ENCODE measurements around the gene BLTP3A.

- TF ChIP-seq MAX (IDR thresholded peaks at IDR 0.05; ENCODE audit: low read depth) (no peak), USF1 (IDR thresholded peaks at IDR 0.05; ENCODE audit: borderline replicate concordance, low read depth) (no peak), CTCF (IDR thresholded peaks at IDR 0.05) (no peak), POLR2AphosphoS5 (IDR thresholded peaks at IDR 0.05; ENCODE audit: low read depth, low read length) (no peak), SMC3 (IDR thresholded peaks at IDR 0.05; ENCODE audit: low read depth, low read length) (no peak), CHD2 (IDR thresholded peaks at IDR 0.05; ENCODE audit: low read length, partially characterized antibody) (no peak), NFIC (IDR thresholded peaks at IDR 0.05; ENCODE audit: borderline replicate concordance) (no peak), ELF1 (IDR thresholded peaks at IDR 0.05) (no peak)
Observed at GRCh38 chr6:34829137-34829536, 37.3 kb downstream of the BLTP3A start.
